ENCODE measurements around the gene SLC24A5. TPM values are rescaled to one million over a fixed set of nuclear protein-coding genes. Genes with fewer than 3 reads are reported as not detected.

The SLC24A5 gene
- total RNA-seq, 1 donor from 2014 or later, result not detected

DNA sequence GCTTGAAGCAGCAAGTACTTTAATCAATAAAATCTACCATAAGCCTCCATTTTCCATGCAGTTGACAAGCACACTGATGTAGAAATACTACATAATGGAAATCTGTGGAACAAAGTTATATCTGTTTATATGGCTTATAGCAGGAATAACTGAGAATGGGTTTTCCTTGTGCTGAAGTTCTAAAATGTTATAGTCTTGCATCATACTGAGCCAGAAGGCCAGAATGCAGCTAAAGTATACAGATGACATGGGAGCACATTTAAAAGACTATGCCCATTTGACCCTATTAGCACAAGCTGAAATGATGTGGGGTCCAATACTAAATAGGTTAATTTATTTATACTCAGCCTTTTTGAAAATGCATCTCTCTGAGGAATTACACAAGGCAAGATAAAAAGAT is 25.1 kb downstream of the SLC24A5 start:
- TF ChIP-seq, protein P1, sequence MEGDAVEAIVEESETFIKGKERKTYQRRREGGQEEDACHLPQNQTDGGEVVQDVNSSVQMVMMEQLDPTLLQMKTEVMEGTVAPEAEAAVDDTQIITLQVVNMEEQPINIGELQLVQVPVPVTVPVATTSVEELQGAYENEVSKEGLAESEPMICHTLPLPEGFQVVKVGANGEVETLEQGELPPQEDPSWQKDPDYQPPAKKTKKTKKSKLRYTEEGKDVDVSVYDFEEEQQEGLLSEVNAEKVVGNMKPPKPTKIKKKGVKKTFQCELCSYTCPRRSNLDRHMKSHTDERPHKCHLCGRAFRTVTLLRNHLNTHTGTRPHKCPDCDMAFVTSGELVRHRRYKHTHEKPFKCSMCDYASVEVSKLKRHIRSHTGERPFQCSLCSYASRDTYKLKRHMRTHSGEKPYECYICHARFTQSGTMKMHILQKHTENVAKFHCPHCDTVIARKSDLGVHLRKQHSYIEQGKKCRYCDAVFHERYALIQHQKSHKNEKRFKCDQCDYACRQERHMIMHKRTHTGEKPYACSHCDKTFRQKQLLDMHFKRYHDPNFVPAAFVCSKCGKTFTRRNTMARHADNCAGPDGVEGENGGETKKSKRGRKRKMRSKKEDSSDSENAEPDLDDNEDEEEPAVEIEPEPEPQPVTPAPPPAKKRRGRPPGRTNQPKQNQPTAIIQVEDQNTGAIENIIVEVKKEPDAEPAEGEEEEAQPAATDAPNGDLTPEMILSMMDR (conservative IDR thresholded peaks at IDR 0.05), result no peak
- Mint-ChIP-seq H3K9me3 (no peaks in the 10 kb centered on the region), H3K36me3 (ENCODE audit: low read depth) (peaks cover 18% of the 10 kb centered on the region), H3K4me3 (no peak overlapping the region), H3K27me3 (ENCODE audit: low read depth) (no peaks in the 10 kb centered on the region), H3K4me1 (peaks cover 4% of the 10 kb centered on the region), H3K27ac (ENCODE audit: unreplicated experiment) (no peak overlapping the region)
- DNase-seq (ENCODE audit: low read depth, low spot score), result no peak

- H3K4me1 Mint-ChIP-seq, result peaks cover 4% of the 10 kb centered on the region
- H3K27me3 Mint-ChIP-seq (ENCODE audit: low read depth), result no peaks in the 10 kb centered on the region
- H3K4me3 Mint-ChIP-seq, result no peak overlapping the region
- TF ChIP-seq, protein P1 (conservative IDR thresholded peaks at IDR 0.05), result no peak
- no peaks in the 10 kb centered on the region for H3K9me3 Mint-ChIP-seq
- H3K27ac Mint-ChIP-seq (ENCODE audit: unreplicated experiment), result no peak overlapping the region
- no peak for DNase-seq (ENCODE audit: low read depth, low spot score)
- peaks cover 25% of the 10 kb centered on the region for H3K36me3 Mint-ChIP-seq (ENCODE audit: low read depth)
Measured at GRCh38 chr15:48147358-48147757, 26.6 kb downstream of the SLC24A5 start.

- TF ChIP-seq, protein P1 (conservative IDR thresholded peaks at IDR 0.05), result no peak
- Mint-ChIP-seq H3K36me3 (ENCODE audit: low read depth) (peaks cover 25% of the 10 kb centered on the region), H3K27me3 (ENCODE audit: low read depth) (no peaks in the 10 kb centered on the region), H3K9me3 (no peaks in the 10 kb centered on the region), H3K4me1 (no peaks in the 10 kb centered on the region), H3K4me3 (no peak overlapping the region), H3K27ac (ENCODE audit: unreplicated experiment) (no peak overlapping the region)
- DNase-seq (ENCODE audit: low read depth, low spot score), result no peak
Measured at GRCh38 chr15:48149858-48150257, 29.1 kb downstream of the SLC24A5 start.

DNA sequence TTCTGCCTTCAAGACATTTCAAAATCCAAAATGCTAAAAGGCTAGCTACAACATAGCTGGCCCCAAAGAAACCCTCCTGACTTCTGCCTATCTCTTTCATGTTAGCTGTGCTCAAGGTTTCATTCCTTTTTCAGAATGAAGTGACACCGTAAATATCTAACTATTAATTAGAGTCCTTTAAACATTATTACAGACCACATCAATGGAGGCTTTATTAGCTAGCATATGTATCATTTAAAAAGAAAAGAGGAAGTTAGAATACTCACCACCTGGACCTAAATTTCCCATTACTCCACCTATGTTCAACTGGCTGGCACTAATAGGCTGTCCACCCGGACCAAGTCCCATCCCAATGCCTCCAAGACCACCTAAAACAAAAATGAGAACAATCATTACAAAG is 32.7 kb downstream of the SLC24A5 start:
- Mint-ChIP-seq H3K27me3 (ENCODE audit: low read depth) (no peaks in the 10 kb centered on the region), H3K27ac (ENCODE audit: unreplicated experiment) (no peak overlapping the region), H3K4me1 (no peaks in the 10 kb centered on the region), H3K36me3 (ENCODE audit: low read depth) (peaks cover 22% of the 10 kb centered on the region), H3K9me3 (no peaks in the 10 kb centered on the region), H3K4me3 (no peak overlapping the region)
- no peak for DNase-seq (ENCODE audit: low read depth, low spot score)
- TF ChIP-seq, protein P1 (conservative IDR thresholded peaks at IDR 0.05), result no peak

GRCh38 chr15:48168616-48169015 is 47.8 kb downstream of the SLC24A5 start:
- Mint-ChIP-seq H3K4me3 (peak overlapping the region; percentile 29), H3K27me3 (ENCODE audit: low read depth) (no peaks in the 10 kb centered on the region), H3K27ac (ENCODE audit: unreplicated experiment) (peak overlapping the region; percentile 13), H3K36me3 (ENCODE audit: low read depth) (peaks cover 45% of the 10 kb centered on the region), H3K9me3 (peaks cover 10% of the 10 kb centered on the region), H3K4me1 (peaks cover 24% of the 10 kb centered on the region)
- TF ChIP-seq, protein P1 (conservative IDR thresholded peaks at IDR 0.05), result no peak
- no peak for DNase-seq (ENCODE audit: low read depth, low spot score)

- TF ChIP-seq, protein P1 (conservative IDR thresholded peaks at IDR 0.05), result no peak
- H3K36me3 Mint-ChIP-seq (ENCODE audit: low read depth), result peaks cover 58% of the 10 kb centered on the region
- H3K9me3 Mint-ChIP-seq, result peaks cover 17% of the 10 kb centered on the region
- H3K4me1 Mint-ChIP-seq, result peaks cover 28% of the 10 kb centered on the region
- no peak overlapping the region for H3K4me3 Mint-ChIP-seq
- H3K27ac Mint-ChIP-seq (ENCODE audit: unreplicated experiment), result no peak overlapping the region
- DNase-seq (ENCODE audit: low read depth, low spot score), result no peak
- H3K27me3 Mint-ChIP-seq (ENCODE audit: low read depth), result no peaks in the 10 kb centered on the region
Measured at GRCh38 chr15:48170981-48171380, 50.2 kb downstream of the SLC24A5 start.

Data from neural crest cell (in vitro differentiated cells).